Thyroid gland (tissue), 4 donors: ENCODE data around the gene MED27.

ENCODE experiments used
- POLR2A ChIP-seq, 2 donors: fragments of 450-650 bp; IDR thresholded peaks; one replicate each; pipeline ENCODE4 v1.6.1; 2017; ENCODE audit warnings: antibody characterized with exemption in 2 of 2, mild to moderate bottlenecking in 2 of 2, moderate library complexity in 1 of 2
- TF ChIP-seq, protein P1 (sequence below), 6 experiments: fragments of 200-600 bp in 3 of 6; fragments of 450-650 bp in 3 of 6; sonication (generic) in 3 of 6; IDR thresholded peaks; one replicate each; pipeline ENCODE4 v1.5.1; 2016 to 2019; ENCODE audit warnings: antibody characterized with exemption in 6 of 6, mild to moderate bottlenecking in 2 of 6, inconsistent platforms in 1 of 6, moderate library complexity in 1 of 6

DNA sequence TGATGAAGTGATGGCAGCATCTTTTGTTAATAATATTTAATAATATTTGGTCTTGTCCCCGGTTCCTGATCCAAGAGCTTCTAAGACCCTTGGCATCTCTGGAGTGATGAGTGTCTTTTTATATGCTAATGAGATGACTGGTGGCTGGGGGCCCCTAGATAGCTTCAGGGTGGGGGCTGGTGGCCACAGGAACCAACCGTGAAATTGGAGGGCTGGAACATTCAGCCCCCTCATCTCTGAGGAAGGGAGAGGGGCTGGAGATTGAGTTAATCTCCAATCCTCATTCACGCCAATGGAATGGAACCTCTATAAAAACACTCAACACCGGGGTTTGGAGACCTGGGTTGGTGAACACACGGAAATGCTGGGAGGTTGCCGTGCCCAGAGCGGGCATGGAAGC is 261.6 kb downstream of the MED27 start:
- TF ChIP-seq, protein P1, sequence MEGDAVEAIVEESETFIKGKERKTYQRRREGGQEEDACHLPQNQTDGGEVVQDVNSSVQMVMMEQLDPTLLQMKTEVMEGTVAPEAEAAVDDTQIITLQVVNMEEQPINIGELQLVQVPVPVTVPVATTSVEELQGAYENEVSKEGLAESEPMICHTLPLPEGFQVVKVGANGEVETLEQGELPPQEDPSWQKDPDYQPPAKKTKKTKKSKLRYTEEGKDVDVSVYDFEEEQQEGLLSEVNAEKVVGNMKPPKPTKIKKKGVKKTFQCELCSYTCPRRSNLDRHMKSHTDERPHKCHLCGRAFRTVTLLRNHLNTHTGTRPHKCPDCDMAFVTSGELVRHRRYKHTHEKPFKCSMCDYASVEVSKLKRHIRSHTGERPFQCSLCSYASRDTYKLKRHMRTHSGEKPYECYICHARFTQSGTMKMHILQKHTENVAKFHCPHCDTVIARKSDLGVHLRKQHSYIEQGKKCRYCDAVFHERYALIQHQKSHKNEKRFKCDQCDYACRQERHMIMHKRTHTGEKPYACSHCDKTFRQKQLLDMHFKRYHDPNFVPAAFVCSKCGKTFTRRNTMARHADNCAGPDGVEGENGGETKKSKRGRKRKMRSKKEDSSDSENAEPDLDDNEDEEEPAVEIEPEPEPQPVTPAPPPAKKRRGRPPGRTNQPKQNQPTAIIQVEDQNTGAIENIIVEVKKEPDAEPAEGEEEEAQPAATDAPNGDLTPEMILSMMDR (IDR thresholded peaks at IDR 0.05): no peak
- no peak for TF ChIP-seq POLR2A (IDR thresholded peaks at IDR 0.05)
